ENCODE measurements around the gene ERP44. TPM values are rescaled to one million over a fixed set of nuclear protein-coding genes. Genes with fewer than 3 reads are reported as not detected.
A peak's percentile ranks its signal among the peaks of the same experiment; 100 is the strongest.

The ERP44 gene
- total RNA-seq, 1 donor from 2014 or later: 21.5 TPM

GRCh38 chr9:100120286-100120685 is 21.5 kb upstream of the ERP44 start:
- no peak for DNase-seq (ENCODE audit: low spot score)

DNA sequence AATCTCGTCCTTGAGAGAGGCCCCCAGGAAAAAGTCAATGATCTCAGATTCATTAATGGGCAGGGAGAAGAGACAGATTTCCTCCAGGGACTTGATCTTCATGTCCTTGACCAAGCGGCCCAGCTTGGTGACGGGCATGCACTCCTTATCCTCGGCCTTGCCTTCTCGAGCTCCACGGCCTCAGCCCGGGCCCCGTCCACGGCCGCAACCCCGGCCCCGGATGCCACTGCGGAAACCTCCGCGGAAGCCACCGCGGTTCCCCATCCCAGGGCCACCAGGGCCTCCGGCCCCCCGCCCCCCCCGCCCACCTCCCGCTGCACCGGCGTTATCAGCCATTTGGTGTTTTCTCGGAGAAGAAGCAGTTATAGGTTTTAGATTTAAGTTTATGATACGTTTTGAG is 18.5 kb upstream of the ERP44 start:
- DNase-seq (ENCODE audit: low spot score): no peak
- Mint-ChIP-seq H3K4me1 (ENCODE audit: low read depth) (peaks cover 13% of the 10 kb centered on the region), H3K36me3 (ENCODE audit: low read depth) (peaks cover 24% of the 10 kb centered on the region), H3K27ac (no peak overlapping the region), H3K4me3 (ENCODE audit: low read depth) (no peak overlapping the region), H3K9me3 (no peaks in the 10 kb centered on the region), H3K27me3 (ENCODE audit: low read depth) (no peaks in the 10 kb centered on the region)
- intact Hi-C loops (cut with micrococcal nuclease): no loop called here

More at GRCh38 chr9:100120286-100120685, 21.5 kb upstream of the ERP44 start:
- no peak overlapping the region for H3K4me3 Mint-ChIP-seq (ENCODE audit: low read depth)
- no peaks in the 10 kb centered on the region for H3K9me3 Mint-ChIP-seq
- H3K36me3 Mint-ChIP-seq (ENCODE audit: low read depth): peaks cover 20% of the 10 kb centered on the region
- H3K27ac Mint-ChIP-seq: no peak overlapping the region
- no peaks in the 10 kb centered on the region for H3K27me3 Mint-ChIP-seq (ENCODE audit: low read depth)
- H3K4me1 Mint-ChIP-seq (ENCODE audit: low read depth): peaks cover 8% of the 10 kb centered on the region
- intact Hi-C loops (cut with micrococcal nuclease): no loop called here

DNA sequence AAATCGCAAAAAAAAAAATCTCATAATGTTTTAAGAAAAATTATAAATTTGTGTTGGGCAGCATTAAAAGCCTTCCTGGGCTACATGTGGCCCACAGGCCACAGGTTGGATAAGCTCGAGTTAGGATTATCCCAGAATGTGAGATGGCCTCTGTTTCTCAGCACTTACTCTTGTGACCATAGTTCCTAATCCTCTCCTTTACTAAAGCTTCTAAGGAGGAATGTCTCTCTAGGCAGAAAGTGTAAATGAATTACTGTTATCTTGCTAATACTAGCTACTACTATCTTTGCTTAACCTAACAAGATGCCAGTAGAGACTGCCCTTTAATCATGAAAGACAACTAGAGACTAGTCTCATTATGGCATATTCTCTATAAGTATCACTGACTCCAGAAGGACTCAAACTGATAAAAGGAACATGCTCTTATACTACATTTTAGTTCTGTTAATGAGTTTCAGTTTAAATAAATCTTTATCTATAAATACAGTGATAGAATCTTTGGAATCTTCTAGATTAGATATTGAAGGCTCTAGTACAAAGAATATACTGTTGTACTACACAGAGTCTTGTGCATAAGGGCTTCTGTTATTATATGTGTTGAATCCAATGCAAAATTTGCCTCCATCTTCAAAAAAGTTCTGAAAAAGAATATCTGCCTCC is 14.0 kb upstream of the ERP44 start:
- H3K9me3 Mint-ChIP-seq: no peaks in the 10 kb centered on the region

DNA sequence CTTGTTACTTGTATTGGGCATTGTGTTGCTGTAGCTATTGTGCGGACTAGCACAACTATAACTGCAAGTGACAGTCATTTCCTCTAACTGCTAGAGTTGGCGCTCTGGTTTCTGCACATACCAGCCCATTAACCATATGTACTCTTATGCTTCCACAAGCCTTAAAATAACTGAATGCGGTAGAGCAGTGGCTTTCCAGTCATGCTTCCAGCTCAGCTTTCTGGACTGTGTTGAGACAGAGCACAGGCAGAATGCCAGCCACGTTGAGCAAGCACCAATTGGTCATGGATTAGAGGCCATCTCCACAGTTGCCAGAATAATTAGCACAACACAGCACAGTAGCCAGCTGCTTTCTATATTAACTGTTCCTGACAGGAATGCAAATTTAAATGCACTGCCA is 12.4 kb upstream of the ERP44 start:
- intact Hi-C loops (cut with micrococcal nuclease): no loop called here
- H3K4me1 Mint-ChIP-seq (ENCODE audit: low read depth): peaks cover 6% of the 10 kb centered on the region
- H3K27me3 Mint-ChIP-seq (ENCODE audit: low read depth): no peaks in the 10 kb centered on the region
- H3K36me3 Mint-ChIP-seq (ENCODE audit: low read depth): peaks cover 21% of the 10 kb centered on the region
- H3K9me3 Mint-ChIP-seq: no peaks in the 10 kb centered on the region
- no peak overlapping the region for H3K27ac Mint-ChIP-seq
- DNase-seq (ENCODE audit: low spot score): no peak
- H3K4me3 Mint-ChIP-seq (ENCODE audit: low read depth): no peak overlapping the region

More for the DNA sequence above, 14.0 kb upstream of the ERP44 start:
- Mint-ChIP-seq H3K27ac (no peak overlapping the region), H3K27me3 (ENCODE audit: low read depth) (no peaks in the 10 kb centered on the region), H3K36me3 (ENCODE audit: low read depth) (peaks cover 21% of the 10 kb centered on the region), H3K4me3 (ENCODE audit: low read depth) (no peak overlapping the region), H3K4me1 (ENCODE audit: low read depth) (peaks cover 6% of the 10 kb centered on the region)
- intact Hi-C loops (cut with micrococcal nuclease): no loop called here
- DNase-seq (ENCODE audit: low spot score): no peak

- no peaks in the 10 kb centered on the region for H3K27me3 Mint-ChIP-seq (ENCODE audit: low read depth)
- no peak overlapping the region for H3K4me3 Mint-ChIP-seq (ENCODE audit: low read depth)
- intact Hi-C loops (cut with micrococcal nuclease): no loop called here
Measured at GRCh38 chr9:100108559-100108958, 9.8 kb upstream of the ERP44 start.

GRCh38 chr9:100106616-100107015 is 7.8 kb upstream of the ERP44 start:
- H3K27me3 Mint-ChIP-seq (ENCODE audit: low read depth): no peaks in the 10 kb centered on the region
- intact Hi-C loops (cut with micrococcal nuclease): no loop called here
- peaks cover 13% of the 10 kb centered on the region for H3K36me3 Mint-ChIP-seq (ENCODE audit: low read depth)
- DNase-seq (ENCODE audit: low spot score): no peak
- no peak overlapping the region for H3K4me3 Mint-ChIP-seq (ENCODE audit: low read depth)
- peaks cover 3% of the 10 kb centered on the region for H3K4me1 Mint-ChIP-seq (ENCODE audit: low read depth)
- H3K9me3 Mint-ChIP-seq: no peaks in the 10 kb centered on the region
- H3K27ac Mint-ChIP-seq: no peak overlapping the region

More at GRCh38 chr9:100108559-100108958, 9.8 kb upstream of the ERP44 start:
- DNase-seq (ENCODE audit: low spot score): no peak
- Mint-ChIP-seq H3K27ac (no peak overlapping the region), H3K9me3 (no peaks in the 10 kb centered on the region), H3K4me1 (ENCODE audit: low read depth) (peaks cover 7% of the 10 kb centered on the region), H3K36me3 (ENCODE audit: low read depth) (peaks cover 17% of the 10 kb centered on the region)

- H3K4me1 Mint-ChIP-seq (ENCODE audit: low read depth): peaks cover 3% of the 10 kb centered on the region
Measured at GRCh38 chr9:100105861-100106260, 7.1 kb upstream of the ERP44 start.

GRCh38 chr9:100104314-100104713 is 5.5 kb upstream of the ERP44 start:
- H3K4me1 Mint-ChIP-seq (ENCODE audit: low read depth): peaks cover 9% of the 10 kb centered on the region
- H3K27ac Mint-ChIP-seq: no peak overlapping the region
- H3K36me3 Mint-ChIP-seq (ENCODE audit: low read depth): peaks cover 18% of the 10 kb centered on the region
- intact Hi-C loops (cut with micrococcal nuclease): no loop called here
- DNase-seq (ENCODE audit: low spot score): no peak
- no peaks in the 10 kb centered on the region for H3K9me3 Mint-ChIP-seq
- H3K27me3 Mint-ChIP-seq (ENCODE audit: low read depth): no peaks in the 10 kb centered on the region
- no peak overlapping the region for H3K4me3 Mint-ChIP-seq (ENCODE audit: low read depth)

More at GRCh38 chr9:100105861-100106260, 7.1 kb upstream of the ERP44 start:
- peaks cover 18% of the 10 kb centered on the region for H3K36me3 Mint-ChIP-seq (ENCODE audit: low read depth)
- H3K9me3 Mint-ChIP-seq: no peaks in the 10 kb centered on the region
- H3K4me3 Mint-ChIP-seq (ENCODE audit: low read depth): no peak overlapping the region
- intact Hi-C loops (cut with micrococcal nuclease): no loop called here
- no peak for DNase-seq (ENCODE audit: low spot score)
- no peak overlapping the region for H3K27ac Mint-ChIP-seq
- no peaks in the 10 kb centered on the region for H3K27me3 Mint-ChIP-seq (ENCODE audit: low read depth)

- intact Hi-C loops (cut with micrococcal nuclease): no loop called here
- Mint-ChIP-seq H3K4me3 (ENCODE audit: low read depth) (no peak overlapping the region), H3K9me3 (no peaks in the 10 kb centered on the region), H3K4me1 (ENCODE audit: low read depth) (peaks cover 17% of the 10 kb centered on the region), H3K36me3 (ENCODE audit: low read depth) (peaks cover 13% of the 10 kb centered on the region), H3K27ac (no peak overlapping the region), H3K27me3 (ENCODE audit: low read depth) (no peaks in the 10 kb centered on the region)
- DNase-seq (ENCODE audit: low spot score): no peak
Measured at GRCh38 chr9:100101608-100102007, 2.8 kb upstream of the ERP44 start.

DNA sequence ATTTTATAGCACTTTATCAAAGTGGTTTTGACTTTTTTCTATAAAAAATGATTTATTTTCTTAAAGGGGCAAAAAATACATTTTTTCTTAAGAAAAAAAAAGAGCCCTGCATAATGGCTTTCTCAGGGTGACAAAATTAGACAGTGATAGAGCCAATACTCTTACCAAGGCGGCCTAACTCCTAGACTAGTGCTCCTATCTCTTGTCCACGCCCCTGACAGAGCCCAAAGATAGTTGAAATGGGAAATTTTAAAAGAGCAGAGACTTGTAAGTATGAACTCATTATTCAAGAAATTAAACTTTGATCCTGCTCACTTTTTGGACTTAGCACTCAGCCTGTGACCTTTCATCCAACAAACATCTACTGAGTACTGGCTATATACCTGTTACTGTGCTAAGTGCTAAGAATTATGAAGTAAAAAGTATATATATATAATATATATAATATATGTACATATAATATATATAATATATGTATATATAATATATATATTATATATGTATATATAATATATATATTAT is 1.4 kb upstream of the ERP44 start:
- no peaks in the 10 kb centered on the region for H3K9me3 Mint-ChIP-seq
- no peaks in the 10 kb centered on the region for H3K27me3 Mint-ChIP-seq (ENCODE audit: low read depth)
- peak overlapping the region; percentile 96 for H3K4me3 Mint-ChIP-seq (ENCODE audit: low read depth)
- intact Hi-C loops (cut with micrococcal nuclease): no loop called here
- peaks cover 13% of the 10 kb centered on the region for H3K36me3 Mint-ChIP-seq (ENCODE audit: low read depth)
- DNase-seq (ENCODE audit: low spot score): no peak
- peak overlapping the region; percentile 86 for H3K27ac Mint-ChIP-seq
- H3K4me1 Mint-ChIP-seq (ENCODE audit: low read depth): peaks cover 26% of the 10 kb centered on the region

DNA sequence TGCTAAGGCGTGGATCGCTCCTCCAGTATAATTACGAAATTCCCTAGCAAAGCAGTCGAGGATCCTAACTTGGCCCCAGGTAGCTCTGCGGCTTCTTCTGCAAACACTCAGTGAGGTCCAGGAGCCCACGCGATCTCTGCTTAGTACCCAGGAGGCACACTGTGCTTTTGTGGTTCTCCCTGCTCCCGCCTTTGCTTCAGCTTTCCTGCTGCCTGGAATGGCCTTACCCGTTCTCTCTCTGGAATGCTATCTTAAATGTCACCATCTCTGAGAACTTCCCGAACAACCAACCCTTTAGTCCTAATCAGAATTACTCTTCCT is 882 bp upstream of the ERP44 start:
- Mint-ChIP-seq H3K27me3 (ENCODE audit: low read depth) (no peaks in the 10 kb centered on the region), H3K36me3 (ENCODE audit: low read depth) (peaks cover 13% of the 10 kb centered on the region), H3K4me3 (ENCODE audit: low read depth) (peak overlapping the region; percentile 96), H3K27ac (peak overlapping the region; percentile 86), H3K4me1 (ENCODE audit: low read depth) (peaks cover 28% of the 10 kb centered on the region), H3K9me3 (no peaks in the 10 kb centered on the region)
- DNase-seq (ENCODE audit: low spot score): no peak
- intact Hi-C loops (cut with micrococcal nuclease): loop anchor here (1.0 to 10.0 kb wide), 3 partner anchors 15 to 875 kb away; partner anchors contain the start of genes ALG2, NR4A3 and SEC61B

- Mint-ChIP-seq H3K36me3 (ENCODE audit: low read depth) (peaks cover 7% of the 10 kb centered on the region), H3K4me3 (ENCODE audit: low read depth) (peak overlapping the region; percentile 96), H3K9me3 (no peaks in the 10 kb centered on the region), H3K27me3 (ENCODE audit: low read depth) (no peaks in the 10 kb centered on the region), H3K27ac (peak overlapping the region; percentile 91), H3K4me1 (ENCODE audit: low read depth) (peaks cover 30% of the 10 kb centered on the region)
- peak; percentile 18 for DNase-seq (ENCODE audit: low spot score)
- intact Hi-C loops (cut with micrococcal nuclease): loop anchor here (5.0 to 10.0 kb wide), 2 partner anchors 276 to 873 kb away; partner anchors contain the start of genes ALG2, NR4A3 and SEC61B
Measured at GRCh38 chr9:100098046-100098886, 534 bp downstream of the ERP44 start.
